HEK293 (cell line): ENCODE data around the gene TTYH2.

Experiments used
- CTCF ChIA-PET: fragments of 350-600 bp; formaldehyde crosslinking; extraction: SDS; loops from one replicate; lab custom pipeline; 2021; ENCODE audit warnings: antibody characterized with exemption; lab: Yijun Ruan, JAX
- POLR2A ChIA-PET: fragments of 300-600 bp; formaldehyde crosslinking; extraction: SDS; loops from one replicate; lab custom pipeline; 2020; ENCODE audit warnings: antibody characterized with exemption, inconsistent platforms; lab: Yijun Ruan, JAX
- H3K27ac ChIP-seq: fragments of 200-500 bp; sonication (Bioruptor generic); 2 replicates; pipeline ENCODE4 v1.5.1; 2014; ENCODE audit warnings: low read depth, low read length, control low read depth, inconsistent platforms; ENCODE audit errors: extremely low read depth
- H3K36me3 ChIP-seq, 2 experiments: fragments of 200-500 bp in 1 of 2; sonication (Bioruptor generic) in 1 of 2; 1 replicate in 1 of 2; 2 replicates in 1 of 2; pipeline ENCODE4 v1.5.1; 2014 to 2017; ENCODE audit warnings: inconsistent platforms in 2 of 2, low read length in 2 of 2; ENCODE audit not compliant: control insufficient read depth in 2 of 2, insufficient read depth in 1 of 2
- H3K4me1 ChIP-seq: fragments of 200-500 bp; sonication (Bioruptor generic); 2 replicates; pipeline ENCODE4 v1.5.1; 2014; ENCODE audit warnings: mild to moderate bottlenecking, low read length, inconsistent platforms; ENCODE audit not compliant: control insufficient read depth, insufficient read depth
- H3K4me3 ChIP-seq: 2 replicates; pipeline ENCODE4 v1.5.1; 2011; ENCODE audit warnings: low read depth, mild to moderate bottlenecking, control low read depth, low read length, moderate library complexity
- H3K9me3 ChIP-seq: fragments of 200-500 bp; sonication (Bioruptor generic); 2 replicates; pipeline ENCODE4 v1.5.1; 2014; ENCODE audit warnings: low read depth, low read length, inconsistent platforms; ENCODE audit not compliant: control insufficient read depth, insufficient read depth
- EGR2 ChIP-seq: fragments of 450-650 bp; formaldehyde crosslinking; IDR thresholded peaks from 2 replicates; pipeline ENCODE4 v1.5.1; 2016; ENCODE audit warnings: low read depth, missing biosample characterization, missing genetic modification characterization
- KLF16 ChIP-seq: fragments of 450-650 bp; formaldehyde crosslinking; IDR thresholded peaks from 2 replicates; pipeline ENCODE4 v1.5.1; 2017; ENCODE audit warnings: missing biosample characterization, missing genetic modification characterization
- KLF17 ChIP-seq: fragments of 450-650 bp; formaldehyde crosslinking; IDR thresholded peaks from 2 replicates; pipeline ENCODE4 v1.5.1; 2016; ENCODE audit warnings: missing biosample characterization, missing genetic modification characterization
- PBX3 ChIP-seq: sonication (generic); formaldehyde crosslinking; IDR thresholded peaks from 2 replicates; pipeline ENCODE4 v1.8.1; 2022; ENCODE audit warnings: mild to moderate bottlenecking, moderate library complexity, missing genetic modification reagents
- PRDM1 ChIP-seq: fragments of 450-650 bp; formaldehyde crosslinking; IDR thresholded peaks from 2 replicates; pipeline ENCODE4; 2016; ENCODE audit warnings: missing biosample characterization, missing genetic modification characterization
- SCRT2 ChIP-seq: fragments of 450-650 bp; formaldehyde crosslinking; IDR thresholded peaks from 2 replicates; pipeline ENCODE4 v1.5.1; 2016; ENCODE audit warnings: missing biosample characterization, missing genetic modification characterization
- SP7 ChIP-seq: fragments of 450-650 bp; formaldehyde crosslinking; IDR thresholded peaks from 2 replicates; pipeline ENCODE4 v1.5.1; 2016; ENCODE audit warnings: missing biosample characterization, missing genetic modification characterization
- ZBTB48 ChIP-seq: fragments of 450-650 bp; formaldehyde crosslinking; IDR thresholded peaks from 2 replicates; pipeline ENCODE4 v1.5.1; 2016; ENCODE audit warnings: missing biosample characterization, missing genetic modification characterization
- ZFP41 ChIP-seq: fragments of 450-650 bp; formaldehyde crosslinking; IDR thresholded peaks from 2 replicates; pipeline ENCODE4 v1.5.1; 2016; ENCODE audit warnings: missing biosample characterization, missing genetic modification characterization, borderline replicate concordance
- ZIC2 ChIP-seq: fragments of 450-650 bp; formaldehyde crosslinking; IDR thresholded peaks from 2 replicates; pipeline ENCODE4 v1.5.1; 2016; ENCODE audit warnings: missing biosample characterization, missing genetic modification characterization
- ZNF214 ChIP-seq: fragments of 450-650 bp; formaldehyde crosslinking; IDR thresholded peaks from 2 replicates; pipeline ENCODE4 v1.5.1; 2017; ENCODE audit warnings: missing biosample characterization, mild to moderate bottlenecking, missing genetic modification characterization, borderline replicate concordance
- ZNF23 ChIP-seq: fragments of 450-650 bp; formaldehyde crosslinking; IDR thresholded peaks from 2 replicates; pipeline ENCODE4 v1.5.1; 2016; ENCODE audit warnings: missing biosample characterization, missing genetic modification characterization, borderline replicate concordance
- ZNF416 ChIP-seq: fragments of 450-650 bp; formaldehyde crosslinking; IDR thresholded peaks from 2 replicates; pipeline ENCODE4 v1.5.1; 2016; ENCODE audit warnings: missing biosample characterization, missing genetic modification characterization
- ZNF501 ChIP-seq: fragments of 450-650 bp; formaldehyde crosslinking; IDR thresholded peaks from 2 replicates; pipeline ENCODE4 v1.5.1; 2016; ENCODE audit warnings: missing biosample characterization, missing genetic modification characterization
- ZNF514 ChIP-seq: fragments of 450-650 bp; formaldehyde crosslinking; IDR thresholded peaks from 2 replicates; pipeline ENCODE4 v1.5.1; 2016; ENCODE audit warnings: missing biosample characterization, missing genetic modification characterization
- ZNF530 ChIP-seq: fragments of 450-650 bp; formaldehyde crosslinking; IDR thresholded peaks from 2 replicates; pipeline ENCODE4 v1.5.1; 2016; ENCODE audit warnings: low read depth, missing biosample characterization, missing genetic modification characterization
- ZNF596 ChIP-seq: fragments of 450-650 bp; IDR thresholded peaks from 2 replicates; pipeline ENCODE4 v1.5.0; 2018; ENCODE audit warnings: missing biosample characterization, mild to moderate bottlenecking, missing genetic modification characterization, moderate library complexity
- ZNF747 ChIP-seq: fragments of 450-650 bp; formaldehyde crosslinking; IDR thresholded peaks from 2 replicates; pipeline ENCODE4 v1.5.1; 2016; ENCODE audit warnings: missing biosample characterization, missing genetic modification characterization
- ZSCAN5A ChIP-seq: fragments of 450-650 bp; formaldehyde crosslinking; IDR thresholded peaks from 2 replicates; pipeline ENCODE4 v1.5.1; 2016; ENCODE audit warnings: missing biosample characterization, missing genetic modification characterization
- TF ChIP-seq, protein P1 (sequence below): fragments of 450-650 bp; formaldehyde crosslinking; IDR thresholded peaks from 2 replicates; pipeline ENCODE4 v1.5.1; 2016; ENCODE audit warnings: missing biosample characterization, missing genetic modification characterization
- TF ChIP-seq, protein P2 (sequence below): fragments of 450-650 bp; formaldehyde crosslinking; IDR thresholded peaks from 2 replicates; pipeline ENCODE4 v1.5.1; 2016; ENCODE audit warnings: missing biosample characterization, missing genetic modification characterization
- TF ChIP-seq, protein P3 (sequence below): fragments of 450-650 bp; formaldehyde crosslinking; IDR thresholded peaks from 2 replicates; pipeline ENCODE4 v1.5.1; 2016; ENCODE audit warnings: missing biosample characterization, missing genetic modification characterization

The TTYH2 gene

DNA sequence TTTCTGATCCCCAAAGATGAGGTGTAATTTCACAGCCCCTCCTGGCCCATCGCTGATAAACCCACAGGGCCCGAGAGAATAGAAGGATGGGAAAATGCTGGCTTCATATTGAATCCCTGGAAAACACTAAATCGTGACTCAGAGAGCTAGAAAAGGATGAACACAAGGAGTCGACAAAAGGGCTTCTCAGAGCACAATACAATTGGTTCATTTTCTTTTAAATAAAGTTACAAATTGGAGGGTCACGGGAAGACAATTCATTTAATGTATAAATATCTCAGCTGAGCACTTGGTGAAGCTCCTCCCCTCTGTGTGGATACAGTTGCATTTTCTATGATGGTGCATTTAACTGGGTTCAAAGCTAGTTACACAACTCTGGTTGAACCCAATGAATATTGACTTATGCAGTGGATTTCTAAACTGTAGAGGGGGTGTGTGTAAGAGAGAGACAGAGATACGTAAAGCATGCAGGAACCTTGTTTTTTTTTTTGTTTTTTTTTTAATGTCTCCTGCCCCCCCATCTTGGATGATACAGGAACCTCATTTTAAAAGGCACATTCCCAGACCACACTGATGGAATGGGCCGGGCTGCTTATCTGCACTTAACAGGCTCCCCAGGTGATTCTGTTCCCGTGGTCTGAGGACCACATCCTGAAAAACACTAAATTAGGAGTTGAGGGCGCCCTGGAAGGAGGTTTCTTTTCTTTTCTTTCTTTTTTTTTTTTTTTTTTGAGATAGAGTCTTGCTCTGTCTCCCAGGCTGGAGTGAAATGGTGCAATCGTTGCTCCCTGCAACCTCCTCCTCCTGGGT is 14.1 kb downstream of the TTYH2 start:
- Histone ChIP-seq H3K4me1 (no peaks in the 10 kb centered on the region), H3K36me3 (peaks cover 0 to 10% of the 10 kb centered on the region in 2 experiments; a peak in 1 of 3 replicates), H3K9me3 (no peaks in the 10 kb centered on the region), H3K27ac (no peak overlapping the region), H3K4me3 (no peak overlapping the region)
- ChIA-PET CTCF (interaction anchor here (0.7 kb wide), 1 partner anchor 210 kb away, joined by 5 read pairs; no protein-coding TSS in a partner anchor), POLR2A (interaction anchor here (0.7 kb wide), 1 partner anchor 199 kb away, joined by 5 read pairs; no protein-coding TSS in a partner anchor)
- TF ChIP-seq SP7 (no peak), ZFP41 (tag by site-specific recombination) (no peak), ZNF514 (tag by site-specific recombination) (no peak), PBX3 (CRISPR knock-in tag) (no peak), SCRT2 (tag by site-specific recombination) (no peak), EGR2 (tag by site-specific recombination) (no peak), ZNF530 (tag by site-specific recombination) (no peak), ZNF747 (no peak), KLF17 (no peak), ZNF416 (tag by site-specific recombination) (no peak), ZNF596 (tag by site-specific recombination) (no peak), ZNF214 (tag by site-specific recombination) (no peak), KLF16 (tag by site-specific recombination) (no peak)
- TF ChIP-seq, protein P1, sequence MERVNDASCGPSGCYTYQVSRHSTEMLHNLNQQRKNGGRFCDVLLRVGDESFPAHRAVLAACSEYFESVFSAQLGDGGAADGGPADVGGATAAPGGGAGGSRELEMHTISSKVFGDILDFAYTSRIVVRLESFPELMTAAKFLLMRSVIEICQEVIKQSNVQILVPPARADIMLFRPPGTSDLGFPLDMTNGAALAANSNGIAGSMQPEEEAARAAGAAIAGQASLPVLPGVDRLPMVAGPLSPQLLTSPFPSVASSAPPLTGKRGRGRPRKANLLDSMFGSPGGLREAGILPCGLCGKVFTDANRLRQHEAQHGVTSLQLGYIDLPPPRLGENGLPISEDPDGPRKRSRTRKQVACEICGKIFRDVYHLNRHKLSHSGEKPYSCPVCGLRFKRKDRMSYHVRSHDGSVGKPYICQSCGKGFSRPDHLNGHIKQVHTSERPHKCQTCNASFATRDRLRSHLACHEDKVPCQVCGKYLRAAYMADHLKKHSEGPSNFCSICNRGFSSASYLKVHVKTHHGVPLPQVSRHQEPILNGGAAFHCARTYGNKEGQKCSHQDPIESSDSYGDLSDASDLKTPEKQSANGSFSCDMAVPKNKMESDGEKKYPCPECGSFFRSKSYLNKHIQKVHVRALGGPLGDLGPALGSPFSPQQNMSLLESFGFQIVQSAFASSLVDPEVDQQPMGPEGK (tag by site-specific recombination): no peak

- ChIA-PET CTCF (no interaction called here), POLR2A (interaction anchor here (0.7 kb wide), 1 partner anchor 200 kb away, joined by 5 read pairs; no protein-coding TSS in a partner anchor)
- Histone ChIP-seq H3K4me3 (no peak overlapping the region), H3K4me1 (no peaks in the 10 kb centered on the region), H3K27ac (no peak overlapping the region), H3K9me3 (no peaks in the 10 kb centered on the region), H3K36me3 (peaks cover 0 to 10% of the 10 kb centered on the region in 2 experiments; a peak in 1 of 3 replicates)
- no peak for TF ChIP-seq ZNF23 (tag by site-specific recombination)
Measured at GRCh38 chr17:74228306-74228978, 15.1 kb downstream of the TTYH2 start.

DNA sequence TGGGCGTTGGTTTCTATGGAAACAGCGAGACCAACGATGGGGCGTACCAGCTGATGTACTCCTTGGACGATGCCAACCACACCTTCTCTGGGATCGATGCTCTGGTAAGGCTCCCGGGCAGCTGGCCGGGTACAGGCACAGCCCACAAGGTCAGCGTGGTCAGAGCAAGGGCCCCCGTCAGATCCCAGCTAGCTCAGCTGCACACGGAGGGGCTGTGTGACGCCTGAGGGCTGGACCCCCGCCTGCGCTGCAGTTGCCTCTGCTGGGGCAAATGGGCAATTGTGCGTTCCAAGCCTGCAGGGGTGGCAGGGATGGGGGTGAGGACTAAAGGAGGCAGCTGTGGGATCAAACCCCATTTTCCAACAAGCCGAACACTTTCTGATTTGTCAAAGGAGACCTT is 17.5 kb downstream of the TTYH2 start:
- ChIA-PET POLR2A (no interaction called here), CTCF (interaction anchor here (0.6 to 0.7 kb wide), 3 partner anchors 18 to 917 kb away, joined by 3 read pairs; partner anchors contain the start of gene TTYH2)
- no peak overlapping the region for H3K27ac ChIP-seq
- no peaks in the 10 kb centered on the region for H3K4me1 ChIP-seq
- peaks cover 0 to 4% of the 10 kb centered on the region in 2 experiments; a peak in 1 of 3 replicates for H3K36me3 ChIP-seq
- no peaks in the 10 kb centered on the region for H3K9me3 ChIP-seq
- no peak overlapping the region for H3K4me3 ChIP-seq
- TF ChIP-seq ZBTB48 (tag by site-specific recombination) (no peak), PRDM1 (tag by site-specific recombination) (no peak), ZSCAN5A (tag by site-specific recombination) (no peak), ZNF501 (tag by site-specific recombination) (no peak), ZIC2 (tag by site-specific recombination) (no peak), ZNF416 (tag by site-specific recombination) (no peak)
- TF ChIP-seq, protein P2, sequence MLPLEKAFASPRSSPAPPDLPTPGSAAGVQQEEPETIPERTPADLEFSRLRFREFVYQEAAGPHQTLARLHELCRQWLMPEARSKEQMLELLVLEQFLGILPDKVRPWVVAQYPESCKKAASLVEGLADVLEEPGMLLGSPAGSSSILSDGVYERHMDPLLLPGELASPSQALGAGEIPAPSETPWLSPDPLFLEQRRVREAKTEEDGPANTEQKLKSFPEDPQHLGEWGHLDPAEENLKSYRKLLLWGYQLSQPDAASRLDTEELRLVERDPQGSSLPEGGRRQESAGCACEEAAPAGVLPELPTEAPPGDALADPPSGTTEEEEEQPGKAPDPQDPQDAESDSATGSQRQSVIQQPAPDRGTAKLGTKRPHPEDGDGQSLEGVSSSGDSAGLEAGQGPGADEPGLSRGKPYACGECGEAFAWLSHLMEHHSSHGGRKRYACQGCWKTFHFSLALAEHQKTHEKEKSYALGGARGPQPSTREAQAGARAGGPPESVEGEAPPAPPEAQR (tag by site-specific recombination): no peak
- TF ChIP-seq, protein P3, sequence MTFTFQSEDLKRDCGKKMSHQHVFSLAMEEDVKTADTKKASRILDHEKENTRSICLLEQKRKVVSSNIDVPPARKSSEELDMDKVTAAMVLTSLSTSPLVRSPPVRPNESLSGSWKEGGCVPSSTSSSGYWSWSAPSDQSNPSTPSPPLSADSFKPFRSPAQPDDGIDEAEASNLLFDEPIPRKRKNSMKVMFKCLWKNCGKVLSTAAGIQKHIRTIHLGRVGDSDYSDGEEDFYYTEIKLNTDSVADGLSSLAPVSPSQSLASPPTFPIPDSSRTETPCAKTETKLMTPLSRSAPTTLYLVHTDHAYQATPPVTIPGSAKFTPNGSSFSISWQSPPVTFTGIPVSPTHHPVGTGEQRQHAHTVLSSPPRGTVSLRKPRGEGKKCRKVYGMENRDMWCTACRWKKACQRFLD (tag by site-specific recombination): no peak
